HepG2 (cell line): ENCODE results near the gene TNFRSF6B. TPM values are rescaled to one million over a fixed set of nuclear protein-coding genes. Genes with fewer than 3 reads are reported as not detected.

Source experiments
- ARNT ChIP-seq: fragments of 450-650 bp; IDR thresholded peaks from 2 replicates; pipeline ENCODE4 v1.6.1; 2017
- BORCS8-MEF2B ChIP-seq: sonication (generic); formaldehyde crosslinking; IDR thresholded peaks from 2 replicates; pipeline ENCODE4 v1.8.0; 2022; ENCODE audit warnings: mild to moderate bottlenecking, missing genetic modification reagents
- CENPX ChIP-seq: sonication (generic); formaldehyde crosslinking; IDR thresholded peaks from 2 replicates; pipeline ENCODE4 v1.9.0; 2021; ENCODE audit warnings: mild to moderate bottlenecking, missing genetic modification reagents, moderate library complexity
- CERS6 ChIP-seq: sonication (generic); formaldehyde crosslinking; IDR thresholded peaks from 2 replicates; pipeline ENCODE4 v1.5.0; 2020; ENCODE audit warnings: missing genetic modification reagents
- CSRNP1 ChIP-seq: sonication (generic); formaldehyde crosslinking; IDR thresholded peaks from 2 replicates; pipeline ENCODE4 v1.8.1; 2023; ENCODE audit warnings: mild to moderate bottlenecking, missing genetic modification reagents
- DRAP1 ChIP-seq: IDR thresholded peaks from 2 replicates; pipeline ENCODE4 v1.6.1; 2016; ENCODE audit warnings: missing genetic modification reagents, missing compliant biosample characterization
- ELF3 ChIP-seq: IDR thresholded peaks from 2 replicates; pipeline ENCODE4 v1.6.1; 2016; ENCODE audit warnings: missing genetic modification reagents, missing compliant biosample characterization
- GMEB2 ChIP-seq: IDR thresholded peaks from 2 replicates; pipeline ENCODE4 v1.6.1; 2016; ENCODE audit warnings: missing biosample characterization, missing genetic modification reagents, low read depth
- GTF2F1 ChIP-seq: fragments of 150-350 bp; IDR thresholded peaks from 2 replicates; pipeline ENCODE4 v1.6.1; 2014; ENCODE audit warnings: low read length
- MEF2D ChIP-seq: sonication (generic); formaldehyde crosslinking; IDR thresholded peaks from 2 replicates; pipeline ENCODE4 v1.5.1; 2020; ENCODE audit warnings: mild to moderate bottlenecking, missing genetic modification reagents
- RFXAP ChIP-seq: sonication (generic); formaldehyde crosslinking; IDR thresholded peaks from 2 replicates; pipeline ENCODE4 v1.4.0; 2020; ENCODE audit warnings: missing genetic modification reagents, borderline replicate concordance
- SP2 ChIP-seq: sonication (generic); formaldehyde crosslinking; IDR thresholded peaks from 2 replicates; pipeline ENCODE4 v1.5.1; 2020; ENCODE audit warnings: mild to moderate bottlenecking, missing genetic modification reagents
- ZBTB7A ChIP-seq: sonication (generic); formaldehyde crosslinking; IDR thresholded peaks from 2 replicates; pipeline ENCODE4 v1.8.0; 2022; ENCODE audit warnings: mild to moderate bottlenecking, missing genetic modification reagents
- ZHX2 ChIP-seq, 2 experiments: sonication (generic) in 1 of 2; formaldehyde crosslinking in 1 of 2; IDR thresholded peaks; 2 replicates each; pipeline versions ENCODE4 v1.6.1 to v1.9.0; 2014 to 2022; ENCODE audit warnings: antibody characterized with exemption in 1 of 2, borderline replicate concordance in 1 of 2, inconsistent platforms in 1 of 2, low read depth in 1 of 2, missing genetic modification reagents in 1 of 2
- ZNF160 ChIP-seq: sonication (generic); formaldehyde crosslinking; IDR thresholded peaks from 2 replicates; pipeline ENCODE4 v1.8.0; 2022; ENCODE audit warnings: mild to moderate bottlenecking, inconsistent platforms, missing genetic modification reagents
- ZNF562 ChIP-seq: sonication (generic); formaldehyde crosslinking; IDR thresholded peaks from 2 replicates; pipeline ENCODE4 v1.8.0; 2022; ENCODE audit warnings: missing genetic modification reagents, borderline replicate concordance
- ZNF563 ChIP-seq: sonication (generic); formaldehyde crosslinking; IDR thresholded peaks from 2 replicates; pipeline ENCODE4 v1.8.0; 2022; ENCODE audit warnings: mild to moderate bottlenecking, moderate library complexity, missing genetic modification reagents
- polyA plus RNA-seq, 8 experiments: library from polyadenylated mRNA; depleted of rRNA in 3 of 8; stranded (reverse) in 7 of 8; unstranded in 1 of 8; fragments of >200 nt; fragmentation: Illumina TruSeq in 4 of 8; extraction: Trizol in 4 of 8; gene quantifications; 2 replicates each; pipeline versions ENCODE4 v1.2.1 to v1.2.3, GENCODE V29; 2011 to 2016; ENCODE audit warnings: low read depth in 4 of 8, missing spikeins in 1 of 8, mixed read lengths in 1 of 8; ENCODE audit not compliant: insufficient read depth in 1 of 8
- total RNA-seq, 5 experiments: library from RNA; depleted of rRNA; stranded (reverse); fragments of >200 nt; fragmentation: Illumina TruSeq; extraction: Trizol; gene quantifications; 2 replicates each; pipeline ENCODE4 v1.2.3, GENCODE V29; 2016; ENCODE audit warnings: low read depth in 1 of 5

Gene TNFRSF6B
- total and polyA plus RNA-seq, 2 of the 13 experiments (the other 11 are each of a cell fraction or from before 2014, with no cell fraction given): 0.24 TPM; not detected in 1

GRCh38 chr20:63652192-63652980 is 44.1 kb upstream of the TNFRSF6B start (continued):
- TF ChIP-seq CENPX (CRISPR knock-in tag) (no peak), GMEB2 (CRISPR knock-in tag) (no peak), RFXAP (CRISPR knock-in tag) (no peak), ZNF563 (CRISPR knock-in tag) (peak; percentile 79; the same call in 1 of the 2 replicates), ZBTB7A (CRISPR knock-in tag) (peak; percentile 52; the same call in 1 of the 2 replicates), BORCS8-MEF2B (CRISPR knock-in tag) (peak; percentile 73; the same call in 1 of the 2 replicates), MEF2D (CRISPR knock-in tag) (0 out of 2 replicates have a peak, but pooled peaks have one; percentile 35), CERS6 (CRISPR knock-in tag) (no peak), ARNT (no peak), SP2 (CRISPR knock-in tag) (no peak), ZHX2 (IDR thresholded peaks at IDR 0.05; ENCODE audit: low read depth) (0 out of 2 replicates have a peak, but pooled peaks have one; percentile 23), ZHX2 (CRISPR knock-in tag; IDR thresholded peaks at IDR 0.05; ENCODE audit: borderline replicate concordance) (no peak), CSRNP1 (CRISPR knock-in tag) (peak; percentile 19; the same call in 1 of the 2 replicates), ELF3 (peak; percentile 46; the same call in 1 of the 2 replicates), ZNF562 (CRISPR knock-in tag) (no peak), GTF2F1 (no peak), ZNF160 (CRISPR knock-in tag) (peak; percentile 36; the same call in 1 of the 2 replicates), DRAP1 (0 out of 2 replicates have a peak, but pooled peaks have one; percentile 16)
